HepG2 (cell line): Measurements from ENCODE around the gene TM4SF5. TPM values are rescaled to one million over a fixed set of nuclear protein-coding genes. Genes with fewer than 3 reads are reported as not detected.

ENCODE experiments used
- ADNP ChIP-seq: sonication (generic); formaldehyde crosslinking; IDR thresholded peaks from 2 replicates; pipeline ENCODE4 v1.4.0; 2020; ENCODE audit warnings: missing genetic modification reagents
- E2F1 ChIP-seq: sonication (generic); formaldehyde crosslinking; IDR thresholded peaks from 2 replicates; pipeline ENCODE4 v1.5.0; 2020; ENCODE audit warnings: missing genetic modification reagents
- HDAC2 ChIP-seq: sonication (generic); formaldehyde crosslinking; IDR thresholded peaks from 2 replicates; pipeline ENCODE4 v1.4.0; 2020; ENCODE audit warnings: missing genetic modification reagents
- NRL ChIP-seq: sonication (generic); formaldehyde crosslinking; IDR thresholded peaks from 2 replicates; pipeline ENCODE4 v1.5.0; 2020; ENCODE audit warnings: missing genetic modification reagents, mild to moderate bottlenecking, moderate library complexity, borderline replicate concordance
- ZFP36L2 ChIP-seq: sonication (generic); formaldehyde crosslinking; IDR thresholded peaks from 2 replicates; pipeline ENCODE4 v1.4.0; 2020; ENCODE audit warnings: missing genetic modification reagents
- ZFP41 ChIP-seq: sonication (generic); formaldehyde crosslinking; IDR thresholded peaks from 2 replicates; pipeline ENCODE4 v1.4.0; 2020; ENCODE audit warnings: mild to moderate bottlenecking, missing genetic modification reagents, borderline replicate concordance
- ZNF124 ChIP-seq: sonication (generic); formaldehyde crosslinking; IDR thresholded peaks from 2 replicates; pipeline ENCODE4 v1.4.0; 2020; ENCODE audit warnings: missing genetic modification reagents
- ZNF34 ChIP-seq: sonication (generic); formaldehyde crosslinking; IDR thresholded peaks from 2 replicates; pipeline ENCODE4 v1.4.0; 2020; ENCODE audit warnings: mild to moderate bottlenecking, missing genetic modification reagents, borderline replicate concordance
- ZNF790 ChIP-seq: sonication (generic); formaldehyde crosslinking; IDR thresholded peaks from 2 replicates; pipeline ENCODE4 v1.8.0; 2022; ENCODE audit warnings: missing genetic modification reagents, mild to moderate bottlenecking, borderline replicate concordance
- ZNF878 ChIP-seq: sonication (generic); formaldehyde crosslinking; IDR thresholded peaks from 2 replicates; pipeline ENCODE4 v1.8.1; 2023; ENCODE audit warnings: mild to moderate bottlenecking, missing genetic modification reagents, moderate library complexity
- polyA plus RNA-seq, 8 experiments: library from polyadenylated mRNA; depleted of rRNA in 3 of 8; stranded (reverse) in 7 of 8; unstranded in 1 of 8; fragments of >200 nt; fragmentation: Illumina TruSeq in 4 of 8; extraction: Trizol in 4 of 8; gene quantifications; 2 replicates each; pipeline versions ENCODE4 v1.2.1 to v1.2.3, GENCODE V29; 2011 to 2016; ENCODE audit warnings: low read depth in 4 of 8, missing spikeins in 1 of 8, mixed read lengths in 1 of 8; ENCODE audit not compliant: insufficient read depth in 1 of 8
- total RNA-seq, 5 experiments: library from RNA; depleted of rRNA; stranded (reverse); fragments of >200 nt; fragmentation: Illumina TruSeq; extraction: Trizol; gene quantifications; 2 replicates each; pipeline ENCODE4 v1.2.3, GENCODE V29; 2016; ENCODE audit warnings: low read depth in 1 of 5
- TF ChIP-seq, protein P1 (sequence below): sonication (generic); formaldehyde crosslinking; IDR thresholded peaks from 2 replicates; pipeline ENCODE4 v1.5.0; 2020; ENCODE audit warnings: missing genetic modification reagents

The TM4SF5 gene
- total and polyA plus RNA-seq, 2 of the 13 experiments (the other 11 are each of a cell fraction or from before 2014, with no cell fraction given) = 30.1 to 126 TPM

- TF ChIP-seq ZNF124 (CRISPR knock-in tag) (0 out of 2 replicates have a peak, but pooled peaks have one; percentile 4), NRL (CRISPR knock-in tag) (no peak), ZFP41 (CRISPR knock-in tag) (0 out of 2 replicates have a peak, but pooled peaks have one; percentile 3), ADNP (CRISPR knock-in tag) (peak; percentile 80), HDAC2 (CRISPR knock-in tag) (no peak), E2F1 (CRISPR knock-in tag) (peak; percentile 14; the same call in 1 of the 2 replicates), ZFP36L2 (no peak), ZNF790 (CRISPR knock-in tag) (no peak), ZNF878 (CRISPR knock-in tag) (0 out of 2 replicates have a peak, but pooled peaks have one; percentile 7), ZNF34 (0 out of 2 replicates have a peak, but pooled peaks have one; percentile 19)
- TF ChIP-seq, protein P1, sequence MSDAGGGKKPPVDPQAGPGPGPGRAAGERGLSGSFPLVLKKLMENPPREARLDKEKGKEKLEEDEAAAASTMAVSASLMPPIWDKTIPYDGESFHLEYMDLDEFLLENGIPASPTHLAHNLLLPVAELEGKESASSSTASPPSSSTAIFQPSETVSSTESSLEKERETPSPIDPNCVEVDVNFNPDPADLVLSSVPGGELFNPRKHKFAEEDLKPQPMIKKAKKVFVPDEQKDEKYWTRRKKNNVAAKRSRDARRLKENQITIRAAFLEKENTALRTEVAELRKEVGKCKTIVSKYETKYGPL (CRISPR knock-in tag) = peak; percentile 69; the same call in 1 of the 2 replicates
Observed at GRCh38 chr17:4788159-4788806, 16.6 kb downstream of the TM4SF5 start (continued).
